OCI-LY3 (cell line): ENCODE data around the gene WDR77.

ENCODE experiments used
- EZH2phosphoT487 ChIP-seq: fragments of 200-600 bp; shearing (Covaris generic); IDR thresholded peaks from 2 replicates; pipeline ENCODE4 v1.6.1; 2018; ENCODE audit warnings: antibody characterized with exemption, mixed run types, low read depth
- TF ChIP-seq, protein P1 (sequence below): fragments of 200-600, 300-600 bp; sonication (generic); IDR thresholded peaks from 2 replicates; pipeline ENCODE4 v1.5.1; 2014; ENCODE audit warnings: antibody characterized with exemption, low read length, low read depth

DNA sequence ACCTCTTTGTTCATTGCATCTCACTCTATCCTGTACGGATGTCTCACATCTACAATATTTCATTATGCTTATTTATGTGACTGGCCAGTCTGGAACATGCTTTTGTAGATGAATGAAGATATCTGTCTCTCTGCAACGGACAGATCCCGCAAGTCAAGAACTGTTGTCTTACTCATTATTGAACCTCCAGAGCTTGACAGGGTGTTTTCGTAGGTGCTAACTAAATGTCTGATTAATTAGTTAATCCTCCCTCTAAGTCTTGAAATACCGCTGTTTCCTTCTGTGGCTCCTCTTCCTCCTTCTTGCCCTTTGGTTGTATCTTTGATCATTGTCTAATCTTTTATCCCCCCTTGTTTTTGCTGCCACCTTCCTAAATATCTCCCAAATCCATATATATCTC, 21.5 kb upstream of the WDR77 start:
- TF ChIP-seq, protein P1, sequence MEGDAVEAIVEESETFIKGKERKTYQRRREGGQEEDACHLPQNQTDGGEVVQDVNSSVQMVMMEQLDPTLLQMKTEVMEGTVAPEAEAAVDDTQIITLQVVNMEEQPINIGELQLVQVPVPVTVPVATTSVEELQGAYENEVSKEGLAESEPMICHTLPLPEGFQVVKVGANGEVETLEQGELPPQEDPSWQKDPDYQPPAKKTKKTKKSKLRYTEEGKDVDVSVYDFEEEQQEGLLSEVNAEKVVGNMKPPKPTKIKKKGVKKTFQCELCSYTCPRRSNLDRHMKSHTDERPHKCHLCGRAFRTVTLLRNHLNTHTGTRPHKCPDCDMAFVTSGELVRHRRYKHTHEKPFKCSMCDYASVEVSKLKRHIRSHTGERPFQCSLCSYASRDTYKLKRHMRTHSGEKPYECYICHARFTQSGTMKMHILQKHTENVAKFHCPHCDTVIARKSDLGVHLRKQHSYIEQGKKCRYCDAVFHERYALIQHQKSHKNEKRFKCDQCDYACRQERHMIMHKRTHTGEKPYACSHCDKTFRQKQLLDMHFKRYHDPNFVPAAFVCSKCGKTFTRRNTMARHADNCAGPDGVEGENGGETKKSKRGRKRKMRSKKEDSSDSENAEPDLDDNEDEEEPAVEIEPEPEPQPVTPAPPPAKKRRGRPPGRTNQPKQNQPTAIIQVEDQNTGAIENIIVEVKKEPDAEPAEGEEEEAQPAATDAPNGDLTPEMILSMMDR: no peak
- TF ChIP-seq EZH2phosphoT487: no peak
